K562 (cell line): Measurements from ENCODE around the gene AGAP3. TPM values are rescaled to one million over a fixed set of nuclear protein-coding genes. Genes with fewer than 3 reads are reported as not detected.
A peak's percentile ranks its signal among the peaks of the same experiment; 100 is the strongest.

Source experiments
- ASH1L ChIP-seq: fragments of 450-650 bp; IDR thresholded peaks from 2 replicates; pipeline ENCODE4 v1.6.1; 2018; ENCODE audit warnings: borderline replicate concordance, mild to moderate bottlenecking, low read depth; ENCODE audit not compliant: partially characterized antibody
- ATF7 ChIP-seq: fragments of 450-650 bp; IDR thresholded peaks from 2 replicates; pipeline ENCODE4 v1.7.1; 2014; ENCODE audit warnings: mild to moderate bottlenecking, moderate library complexity
- BACH1 ChIP-seq: fragments of 200-800 bp; sonication (Bioruptor generic); IDR thresholded peaks from 2 replicates; pipeline ENCODE4 v1.6.1; 2016; ENCODE audit warnings: missing genetic modification characterization, missing compliant biosample characterization
- FOSL1 ChIP-seq: fragments of 200-800 bp; sonication (Bioruptor generic); conservative IDR thresholded peaks from 2 replicates; pipeline ENCODE4 v1.6.1; 2016; ENCODE audit warnings: missing genetic modification characterization, missing compliant biosample characterization
- FOXA3 ChIP-seq, 2 experiments: fragments of 450-650 bp in 1 of 2; sonication (generic) in 1 of 2; formaldehyde crosslinking; IDR thresholded peaks in 1 of 2; conservative IDR thresholded peaks in 1 of 2; 2 replicates each; pipeline versions ENCODE4 v1.4.0 to v1.8.0; 2020 to 2022; ENCODE audit warnings: mild to moderate bottlenecking in 2 of 2, missing genetic modification reagents in 1 of 2
- HOXB6 ChIP-seq: fragments of 250-450 bp; sonication (Bioruptor Pico); IDR thresholded peaks from 2 replicates; pipeline ENCODE4 v1.5.1; 2022; ENCODE audit warnings: mild to moderate bottlenecking, borderline replicate concordance
- MLX ChIP-seq, 2 experiments: fragments of 450-650 bp in 1 of 2; sonication (generic) in 1 of 2; formaldehyde crosslinking; conservative IDR thresholded peaks; 2 replicates each; pipeline versions ENCODE4 v1.4.0 to v1.8.1; 2020 to 2022; ENCODE audit warnings: mild to moderate bottlenecking in 1 of 2, missing genetic modification reagents in 1 of 2
- NCOA2 ChIP-seq, 2 experiments: fragments of 450-650 bp; IDR thresholded peaks; 2 replicates each; pipeline ENCODE4 v1.6.1; 2018; ENCODE audit warnings: mild to moderate bottlenecking in 2 of 2, moderate library complexity in 1 of 2; ENCODE audit not compliant: partially characterized antibody in 2 of 2
- NFXL1 ChIP-seq: fragments of 450-650 bp; formaldehyde crosslinking; IDR thresholded peaks from 2 replicates; pipeline ENCODE4 v1.4.0; 2021; ENCODE audit warnings: mild to moderate bottlenecking
- POLR2AphosphoS5 ChIP-seq: IDR thresholded peaks from 2 replicates; pipeline ENCODE4 v1.6.1; 2011; ENCODE audit warnings: mild to moderate bottlenecking, low read depth, low read length, moderate library complexity; ENCODE audit not compliant: control insufficient read depth, insufficient read depth
- PRPF4 ChIP-seq: fragments of 200-400 bp; formaldehyde crosslinking; IDR thresholded peaks from one replicate; pipeline ENCODE4 v1.6.1; 2017; ENCODE audit warnings: low read length, low read depth, mild to moderate bottlenecking; ENCODE audit not compliant: insufficient read depth, poor library complexity, severe bottlenecking
- SMAD2 ChIP-seq: fragments of 150-350 bp; IDR thresholded peaks from 2 replicates; pipeline ENCODE4 v1.6.1; 2014; ENCODE audit warnings: low read depth, mild to moderate bottlenecking, low read length
- SRSF9 ChIP-seq: fragments of 200-400 bp; formaldehyde crosslinking; IDR thresholded peaks from 2 replicates; pipeline ENCODE4 v1.6.1; 2017; ENCODE audit warnings: low read depth, low read length, borderline replicate concordance
- TCF7 ChIP-seq: sonication (generic); IDR thresholded peaks from 2 replicates; pipeline ENCODE4 v1.6.1; 2016; ENCODE audit warnings: antibody characterized with exemption, borderline replicate concordance
- ZNF507 ChIP-seq: conservative IDR thresholded peaks from 2 replicates; pipeline ENCODE4 v1.6.1; 2017; ENCODE audit warnings: missing genetic modification characterization, missing compliant biosample characterization
- ZNF57 ChIP-seq: fragments of 450-650 bp; formaldehyde crosslinking; IDR thresholded peaks from 2 replicates; pipeline ENCODE4 v1.4.0; 2020; ENCODE audit warnings: mild to moderate bottlenecking, moderate library complexity
- polyA plus RNA-seq, 8 experiments: library from polyadenylated mRNA; depleted of rRNA in 4 of 8; stranded (reverse) in 5 of 8; unstranded in 3 of 8; fragments of >200 nt; fragmentation: Nextera tagmentation in 2 of 8; fragmentation: Illumina TruSeq in 1 of 8; extraction: Ambion mirVana in 2 of 8; extraction: Trizol in 1 of 8; gene quantifications; 2 replicates each; pipeline versions ENCODE4 v1.2.1 to v1.2.3, GENCODE V29; 2011 to 2014; ENCODE audit warnings: inconsistent platforms in 1 of 8, missing spikeins in 1 of 8
- total RNA-seq, 7 experiments: library from RNA; depleted of rRNA in 6 of 7; stranded (reverse); fragments of >200 nt in 6 of 7; fragmentation: Illumina TruSeq in 2 of 7; extraction: Trizol in 2 of 7; gene quantifications; 2 replicates each; pipeline versions ENCODE4 v1.2.1 to v1.2.3, GENCODE V29; 2011 to 2021; ENCODE audit warnings: low replicate concordance in 1 of 7
- TF ChIP-seq, protein P1 (sequence below): fragments of 150-350 bp; IDR thresholded peaks from 2 replicates; pipeline ENCODE4 v1.6.1; 2014; ENCODE audit warnings: low read depth, mild to moderate bottlenecking, low read length, borderline replicate concordance
- TF ChIP-seq, protein P2 (sequence below), 2 experiments: fragments of 450-650 bp; IDR thresholded peaks; 2 replicates each; pipeline ENCODE4 v1.6.1; 2018; ENCODE audit warnings: mild to moderate bottlenecking in 2 of 2, low read depth in 1 of 2; ENCODE audit not compliant: partially characterized antibody in 2 of 2

AGAP3 gene
- total and polyA plus RNA-seq, 9 of the 15 experiments (the other 6 are each of a cell fraction or from before 2014, with no cell fraction given), result 3.4 to 208 (median 62.2) TPM

GRCh38 chr7:151085691-151086620 is at the start of gene AGAP3 (continued):
- TF ChIP-seq ATF7, result peak; percentile 64; the same call in 1 of the 2 replicates
- no peak for TF ChIP-seq ZNF507 (tag)
- TF ChIP-seq POLR2AphosphoS5, result peak; percentile 76
- TF ChIP-seq TCF7, result no peak
- TF ChIP-seq BACH1 (tag), result no peak
- no peak for TF ChIP-seq SMAD2
- peak; percentile 7 for TF ChIP-seq ASH1L
- TF ChIP-seq, protein P1, sequence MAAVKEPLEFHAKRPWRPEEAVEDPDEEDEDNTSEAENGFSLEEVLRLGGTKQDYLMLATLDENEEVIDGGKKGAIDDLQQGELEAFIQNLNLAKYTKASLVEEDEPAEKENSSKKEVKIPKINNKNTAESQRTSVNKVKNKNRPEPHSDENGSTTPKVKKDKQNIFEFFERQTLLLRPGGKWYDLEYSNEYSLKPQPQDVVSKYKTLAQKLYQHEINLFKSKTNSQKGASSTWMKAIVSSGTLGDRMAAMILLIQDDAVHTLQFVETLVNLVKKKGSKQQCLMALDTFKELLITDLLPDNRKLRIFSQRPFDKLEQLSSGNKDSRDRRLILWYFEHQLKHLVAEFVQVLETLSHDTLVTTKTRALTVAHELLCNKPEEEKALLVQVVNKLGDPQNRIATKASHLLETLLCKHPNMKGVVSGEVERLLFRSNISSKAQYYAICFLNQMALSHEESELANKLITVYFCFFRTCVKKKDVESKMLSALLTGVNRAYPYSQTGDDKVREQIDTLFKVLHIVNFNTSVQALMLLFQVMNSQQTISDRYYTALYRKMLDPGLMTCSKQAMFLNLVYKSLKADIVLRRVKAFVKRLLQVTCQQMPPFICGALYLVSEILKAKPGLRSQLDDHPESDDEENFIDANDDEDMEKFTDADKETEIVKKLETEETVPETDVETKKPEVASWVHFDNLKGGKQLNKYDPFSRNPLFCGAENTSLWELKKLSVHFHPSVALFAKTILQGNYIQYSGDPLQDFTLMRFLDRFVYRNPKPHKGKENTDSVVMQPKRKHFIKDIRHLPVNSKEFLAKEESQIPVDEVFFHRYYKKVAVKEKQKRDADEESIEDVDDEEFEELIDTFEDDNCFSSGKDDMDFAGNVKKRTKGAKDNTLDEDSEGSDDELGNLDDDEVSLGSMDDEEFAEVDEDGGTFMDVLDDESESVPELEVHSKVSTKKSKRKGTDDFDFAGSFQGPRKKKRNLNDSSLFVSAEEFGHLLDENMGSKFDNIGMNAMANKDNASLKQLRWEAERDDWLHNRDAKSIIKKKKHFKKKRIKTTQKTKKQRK, result no peak
- TF ChIP-seq, protein P2, sequence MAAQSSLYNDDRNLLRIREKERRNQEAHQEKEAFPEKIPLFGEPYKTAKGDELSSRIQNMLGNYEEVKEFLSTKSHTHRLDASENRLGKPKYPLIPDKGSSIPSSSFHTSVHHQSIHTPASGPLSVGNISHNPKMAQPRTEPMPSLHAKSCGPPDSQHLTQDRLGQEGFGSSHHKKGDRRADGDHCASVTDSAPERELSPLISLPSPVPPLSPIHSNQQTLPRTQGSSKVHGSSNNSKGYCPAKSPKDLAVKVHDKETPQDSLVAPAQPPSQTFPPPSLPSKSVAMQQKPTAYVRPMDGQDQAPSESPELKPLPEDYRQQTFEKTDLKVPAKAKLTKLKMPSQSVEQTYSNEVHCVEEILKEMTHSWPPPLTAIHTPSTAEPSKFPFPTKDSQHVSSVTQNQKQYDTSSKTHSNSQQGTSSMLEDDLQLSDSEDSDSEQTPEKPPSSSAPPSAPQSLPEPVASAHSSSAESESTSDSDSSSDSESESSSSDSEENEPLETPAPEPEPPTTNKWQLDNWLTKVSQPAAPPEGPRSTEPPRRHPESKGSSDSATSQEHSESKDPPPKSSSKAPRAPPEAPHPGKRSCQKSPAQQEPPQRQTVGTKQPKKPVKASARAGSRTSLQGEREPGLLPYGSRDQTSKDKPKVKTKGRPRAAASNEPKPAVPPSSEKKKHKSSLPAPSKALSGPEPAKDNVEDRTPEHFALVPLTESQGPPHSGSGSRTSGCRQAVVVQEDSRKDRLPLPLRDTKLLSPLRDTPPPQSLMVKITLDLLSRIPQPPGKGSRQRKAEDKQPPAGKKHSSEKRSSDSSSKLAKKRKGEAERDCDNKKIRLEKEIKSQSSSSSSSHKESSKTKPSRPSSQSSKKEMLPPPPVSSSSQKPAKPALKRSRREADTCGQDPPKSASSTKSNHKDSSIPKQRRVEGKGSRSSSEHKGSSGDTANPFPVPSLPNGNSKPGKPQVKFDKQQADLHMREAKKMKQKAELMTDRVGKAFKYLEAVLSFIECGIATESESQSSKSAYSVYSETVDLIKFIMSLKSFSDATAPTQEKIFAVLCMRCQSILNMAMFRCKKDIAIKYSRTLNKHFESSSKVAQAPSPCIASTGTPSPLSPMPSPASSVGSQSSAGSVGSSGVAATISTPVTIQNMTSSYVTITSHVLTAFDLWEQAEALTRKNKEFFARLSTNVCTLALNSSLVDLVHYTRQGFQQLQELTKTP (IDR thresholded peaks at IDR 0.05; ENCODE audit: low read depth in 1 of 2, partially characterized antibody in 2 of 2), result peak in 1 of 2 experiments; percentile 13
- no peak for TF ChIP-seq HOXB6 (CRISPR knock-in tag)
- no peak for TF ChIP-seq FOSL1
- no peak for TF ChIP-seq NCOA2 (IDR thresholded peaks at IDR 0.05; ENCODE audit: partially characterized antibody in 2 of 2)
- no peak for TF ChIP-seq ZNF57
- no peak for TF ChIP-seq SRSF9
- TF ChIP-seq FOXA3 (CRISPR knock-in tag; conservative IDR thresholded peaks at IDR 0.05 in 1 of 2, IDR thresholded peaks at IDR 0.05 in 1 of 2), result 0 out of 4 replicates have a peak, but pooled peaks of 1 of the 2 experiments have one; percentile 2
- no peak for TF ChIP-seq MLX (CRISPR knock-in tag; conservative IDR thresholded peaks at IDR 0.05)
- no peak for TF ChIP-seq NFXL1
- TF ChIP-seq PRPF4, result peak; percentile 49
